HFFc6 (cell line): ENCODE results near the gene HPGD. TPM values are rescaled to one million over a fixed set of nuclear protein-coding genes. Genes with fewer than 3 reads are reported as not detected.

Experiments used
- DNase-seq: peaks from one replicate; pipeline ENCODE4 v3.0.0-alpha.2; 2018
- H3K27ac Mint-ChIP-seq: 2 replicates; pipeline ENCODE4 v1.8.0; 2020; ENCODE audit warnings: mild to moderate bottlenecking, mixed read lengths
- H3K27me3 Mint-ChIP-seq: 2 replicates; pipeline ENCODE4 v1.8.0; 2021; ENCODE audit warnings: mild to moderate bottlenecking, moderate library complexity, mixed read lengths; ENCODE audit not compliant: insufficient read depth
- H3K36me3 Mint-ChIP-seq: 2 replicates; pipeline ENCODE4 v1.8.0; 2021; ENCODE audit warnings: low read depth, mixed read lengths
- H3K4me1 Mint-ChIP-seq: 2 replicates; pipeline ENCODE4 v1.8.0; 2020; ENCODE audit warnings: low read depth, mixed read lengths
- H3K4me3 Mint-ChIP-seq: 2 replicates; pipeline ENCODE4 v1.8.0; 2020; ENCODE audit warnings: mild to moderate bottlenecking, moderate library complexity, mixed read lengths
- H3K9me3 Mint-ChIP-seq: 2 replicates; pipeline ENCODE4 v1.8.0; 2020; ENCODE audit warnings: mild to moderate bottlenecking, mixed read lengths
- total RNA-seq, 6 experiments: library from RNA; stranded (reverse); fragmentation: NEBNext Ultra II Directional; extraction: Animal tissue kit (Norgen Biotek cat#: 25700); gene quantifications; 2 replicates in 1 of 6; 3 replicates in 5 of 6; pipeline ENCODE4 v1.2.3, GENCODE V29; 2021
- TF ChIP-seq, protein P1 (sequence below): fragments of 200-600 bp; sonication (generic); IDR thresholded peaks from 2 replicates; pipeline ENCODE4 v1.5.0; 2021; ENCODE audit warnings: antibody characterized with exemption, mild to moderate bottlenecking

The HPGD gene
- total RNA-seq, 6 experiments from 2014 or later = not detected

DNA sequence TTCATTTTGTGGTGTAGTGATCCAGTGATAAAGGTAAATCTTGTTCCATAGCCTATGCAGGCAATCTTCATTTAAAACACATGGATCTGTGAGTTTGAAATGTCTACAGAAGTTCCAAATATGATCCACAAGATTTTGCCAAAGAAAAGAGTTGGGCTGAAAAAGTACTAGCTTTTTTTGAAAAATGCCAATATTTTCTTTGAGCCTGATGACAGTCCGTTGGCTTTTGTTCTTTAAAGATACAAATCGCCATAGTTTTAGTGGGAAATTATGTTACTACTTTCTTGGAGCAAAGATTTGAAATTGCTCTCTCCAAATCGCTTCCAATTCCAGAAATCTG is 71.5 kb downstream of the HPGD start:
- H3K9me3 Mint-ChIP-seq = peaks cover 19% of the 10 kb centered on the region
- no peak for DNase-seq
- no peaks in the 10 kb centered on the region; the same call in 1 of the 2 replicates for H3K27me3 Mint-ChIP-seq
- H3K36me3 Mint-ChIP-seq = no peaks in the 10 kb centered on the region
- no peaks in the 10 kb centered on the region for H3K4me1 Mint-ChIP-seq
- TF ChIP-seq, protein P1, sequence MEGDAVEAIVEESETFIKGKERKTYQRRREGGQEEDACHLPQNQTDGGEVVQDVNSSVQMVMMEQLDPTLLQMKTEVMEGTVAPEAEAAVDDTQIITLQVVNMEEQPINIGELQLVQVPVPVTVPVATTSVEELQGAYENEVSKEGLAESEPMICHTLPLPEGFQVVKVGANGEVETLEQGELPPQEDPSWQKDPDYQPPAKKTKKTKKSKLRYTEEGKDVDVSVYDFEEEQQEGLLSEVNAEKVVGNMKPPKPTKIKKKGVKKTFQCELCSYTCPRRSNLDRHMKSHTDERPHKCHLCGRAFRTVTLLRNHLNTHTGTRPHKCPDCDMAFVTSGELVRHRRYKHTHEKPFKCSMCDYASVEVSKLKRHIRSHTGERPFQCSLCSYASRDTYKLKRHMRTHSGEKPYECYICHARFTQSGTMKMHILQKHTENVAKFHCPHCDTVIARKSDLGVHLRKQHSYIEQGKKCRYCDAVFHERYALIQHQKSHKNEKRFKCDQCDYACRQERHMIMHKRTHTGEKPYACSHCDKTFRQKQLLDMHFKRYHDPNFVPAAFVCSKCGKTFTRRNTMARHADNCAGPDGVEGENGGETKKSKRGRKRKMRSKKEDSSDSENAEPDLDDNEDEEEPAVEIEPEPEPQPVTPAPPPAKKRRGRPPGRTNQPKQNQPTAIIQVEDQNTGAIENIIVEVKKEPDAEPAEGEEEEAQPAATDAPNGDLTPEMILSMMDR = no peak
- no peak overlapping the region for H3K27ac Mint-ChIP-seq
- no peak overlapping the region for H3K4me3 Mint-ChIP-seq

DNA sequence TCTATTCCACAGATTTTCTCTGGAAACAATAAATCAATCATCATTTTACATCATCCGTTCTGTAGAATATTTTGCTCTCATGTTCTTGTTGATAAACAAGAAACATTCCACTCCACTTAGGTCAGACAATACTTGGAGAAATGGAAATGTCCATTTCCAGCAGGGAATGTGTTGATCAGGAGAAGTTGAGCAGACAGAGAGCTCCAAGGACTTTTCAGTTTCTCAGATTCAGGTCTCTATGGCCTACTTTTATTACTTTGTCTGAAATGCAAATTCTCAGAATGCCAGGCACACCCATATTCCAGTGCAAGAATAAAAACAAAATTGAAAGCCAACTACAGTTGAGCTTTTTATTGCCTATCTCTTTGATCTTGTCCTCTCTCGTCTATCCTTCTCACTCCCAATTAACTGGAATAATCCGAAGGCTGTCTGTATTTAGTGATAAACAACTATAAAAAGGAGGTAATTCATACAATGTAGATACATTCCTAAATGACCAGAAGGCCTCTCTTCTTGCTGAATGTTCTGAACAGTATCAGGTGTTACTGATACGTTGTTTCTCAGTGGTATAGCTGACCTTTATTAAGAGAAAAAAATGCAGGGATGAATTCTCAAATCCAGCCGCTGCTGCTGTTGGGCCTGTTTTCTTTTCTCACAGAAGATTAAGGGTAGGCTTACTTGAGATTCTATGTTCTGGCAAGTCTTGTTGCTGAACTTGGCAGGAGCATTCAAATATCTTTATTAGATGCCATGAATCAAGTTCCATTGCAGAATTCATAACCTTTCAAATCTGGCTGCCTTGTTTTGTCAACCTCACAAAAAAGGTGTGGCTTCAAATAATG is 72.1 kb downstream of the HPGD start:
- H3K36me3 Mint-ChIP-seq = no peaks in the 10 kb centered on the region
- TF ChIP-seq, protein P1 = no peak
- H3K27ac Mint-ChIP-seq = no peak overlapping the region

DNA sequence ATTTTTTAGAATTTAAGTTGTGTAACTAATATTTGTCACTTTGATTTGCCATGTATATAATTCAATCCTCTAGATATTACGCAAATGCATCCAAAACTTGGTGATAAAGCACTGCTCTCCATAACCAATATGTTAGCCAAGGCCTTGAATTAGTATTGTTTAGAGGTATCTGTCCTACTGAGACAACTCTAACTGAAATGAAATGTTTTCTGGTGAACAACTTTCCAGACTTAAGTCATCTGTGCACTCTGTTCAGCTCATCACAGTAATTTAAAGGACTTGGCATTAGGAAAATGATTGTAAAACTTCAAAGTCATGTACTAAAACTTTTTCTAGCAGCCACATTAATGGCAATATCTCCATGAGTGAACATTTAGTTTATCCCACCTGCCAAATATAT is 73.1 kb downstream of the HPGD start:
- no peak overlapping the region for H3K27ac Mint-ChIP-seq
- H3K36me3 Mint-ChIP-seq = no peaks in the 10 kb centered on the region

More for the DNA sequence above, 72.1 kb downstream of the HPGD start:
- Mint-ChIP-seq H3K4me3 (no peak overlapping the region), H3K27me3 (no peaks in the 10 kb centered on the region; the same call in 1 of the 2 replicates), H3K4me1 (no peaks in the 10 kb centered on the region), H3K9me3 (peaks cover 25% of the 10 kb centered on the region)
- no peak for DNase-seq

DNA sequence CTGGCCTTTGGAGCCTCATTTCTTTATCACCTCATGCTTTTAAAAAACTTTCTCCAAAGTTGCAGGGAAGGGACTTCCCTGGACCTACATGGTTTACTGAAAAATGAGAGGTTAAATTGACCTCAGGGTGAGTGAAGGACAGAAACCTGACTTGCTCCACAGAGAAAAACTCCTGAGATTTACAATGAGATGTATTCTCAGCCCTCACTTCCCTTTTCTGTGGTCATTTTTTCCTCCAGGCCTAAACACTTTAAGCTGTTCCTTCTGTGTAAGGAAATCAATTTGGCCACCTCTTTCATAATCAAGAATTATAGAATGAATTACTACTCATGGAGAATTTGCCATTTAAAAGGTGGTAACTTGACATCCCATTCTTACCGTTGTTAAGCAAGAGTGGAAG is 77.9 kb downstream of the HPGD start:
- H3K27ac Mint-ChIP-seq = no peak overlapping the region
- no peaks in the 10 kb centered on the region for H3K36me3 Mint-ChIP-seq
- no peak overlapping the region for H3K4me3 Mint-ChIP-seq
- no peak for DNase-seq
- peaks cover 43% of the 10 kb centered on the region for H3K9me3 Mint-ChIP-seq
- TF ChIP-seq, protein P1 = no peak
- no peaks in the 10 kb centered on the region for H3K4me1 Mint-ChIP-seq
- H3K27me3 Mint-ChIP-seq = no peaks in the 10 kb centered on the region; the same call in 1 of the 2 replicates

More for the DNA sequence above, 73.1 kb downstream of the HPGD start:
- Mint-ChIP-seq H3K27me3 (no peaks in the 10 kb centered on the region; the same call in 1 of the 2 replicates), H3K9me3 (peaks cover 32% of the 10 kb centered on the region), H3K4me3 (no peak overlapping the region), H3K4me1 (no peaks in the 10 kb centered on the region)
- TF ChIP-seq, protein P1 = no peak
- no peak for DNase-seq

Other genes starting within 250 kb of the HPGD start
- 10 to 100 TPM; 15.4 to 22.2 (median 21.5) TPM for gene FBXO8, start 238.8 kb downstream of the HPGD start, total RNA-seq
- gene CEP44, start 238.6 kb downstream of the HPGD start, total RNA-seq = 1 to 10 TPM; 7.6 to 8.8 (median 8.2) TPM